Neural cell (in vitro differentiated cells): Measurements from ENCODE around the gene MCRIP1. TPM values are rescaled to one million over a fixed set of nuclear protein-coding genes. Genes with fewer than 3 reads are reported as not detected.
A peak's percentile ranks its signal among the peaks of the same experiment; 100 is the strongest.

Source experiments
- H2AFZ ChIP-seq: fragments of 200-600, 300-800 bp; sonication (generic), shearing (Covaris generic); 2 replicates; pipeline ENCODE4 v1.6.0; 2014; ENCODE audit warnings: low read depth, mild to moderate bottlenecking, antibody characterized with exemption, low read length, moderate library complexity
- H3F3A ChIP-seq: fragments of 200-600 bp; shearing (Covaris generic); 2 replicates; pipeline ENCODE4 v1.6.1; 2016; ENCODE audit warnings: mild to moderate bottlenecking, moderate library complexity, mixed read lengths, antibody characterized with exemption, low read length; ENCODE audit not compliant: insufficient read depth, poor library complexity, severe bottlenecking
- H3K27ac ChIP-seq: fragments of 200-600, 300-800 bp; sonication (generic), shearing (Covaris generic); 2 replicates; pipeline ENCODE4 v1.5.1; 2014; ENCODE audit warnings: mild to moderate bottlenecking, low read length, moderate library complexity
- H3K27me3 ChIP-seq: fragments of 300-800, 200-600 bp; sonication (generic), shearing (Covaris generic); 2 replicates; pipeline ENCODE4 v1.6.0; 2014; ENCODE audit warnings: mild to moderate bottlenecking, low read depth, low read length, moderate library complexity; ENCODE audit not compliant: insufficient read depth
- H3K36me3 ChIP-seq: fragments of 300-800, 200-600 bp; sonication (generic), shearing (Covaris generic); 2 replicates; pipeline ENCODE4 v1.5.1; 2014; ENCODE audit warnings: mild to moderate bottlenecking, antibody characterized with exemption, low read length, moderate library complexity; ENCODE audit not compliant: insufficient read depth
- H3K4me2 ChIP-seq: fragments of 300-800, 200-600 bp; sonication (generic), shearing (Covaris generic); 2 replicates; pipeline ENCODE4 v1.6.0; 2014; ENCODE audit warnings: mild to moderate bottlenecking, low read length
- H3K4me3 ChIP-seq: fragments of 300-800, 200-600 bp; sonication (generic), shearing (Covaris generic); 2 replicates; pipeline ENCODE4 v1.5.1; 2014; ENCODE audit warnings: mild to moderate bottlenecking, low read length, moderate library complexity
- H3K79me2 ChIP-seq: fragments of 200-600 bp; shearing (Covaris generic); replicated peaks from 2 replicates; pipeline ENCODE4 v1.6.0; 2014; ENCODE audit warnings: mild to moderate bottlenecking, low read length, moderate library complexity; ENCODE audit not compliant: insufficient read depth
- H3K9ac ChIP-seq: fragments of 300-800, 200-600 bp; sonication (generic), shearing (Covaris generic); 2 replicates; pipeline ENCODE4 v1.6.1; 2016; ENCODE audit warnings: mild to moderate bottlenecking, low read length, mixed read lengths
- H3K9me2 ChIP-seq: fragments of 200-600 bp; shearing (Covaris generic); 2 replicates; pipeline ENCODE4 v1.6.1; 2016; ENCODE audit warnings: mild to moderate bottlenecking, low read length, mixed read lengths; ENCODE audit not compliant: insufficient read depth
- H3K9me3 ChIP-seq: fragments of 200-600, 300-800 bp; sonication (generic), shearing (Covaris generic); 2 replicates; pipeline ENCODE4 v1.6.1; 2016; ENCODE audit warnings: mild to moderate bottlenecking, mixed run types, low read length, moderate library complexity, mixed read lengths
- H4K20me1 ChIP-seq: fragments of 200-600 bp; shearing (Covaris generic); 2 replicates; pipeline ENCODE4 v1.6.1; 2016; ENCODE audit warnings: mild to moderate bottlenecking, mixed run types; ENCODE audit not compliant: insufficient read depth
- CTCF ChIP-seq: fragments of 450-650 bp; IDR thresholded peaks from 2 replicates; pipeline ENCODE4 v1.5.1; 2014; ENCODE audit warnings: antibody characterized with exemption, mild to moderate bottlenecking, moderate library complexity; ENCODE audit not compliant: poor library complexity, severe bottlenecking
- EP300 ChIP-seq: fragments of 450-650 bp; conservative IDR thresholded peaks from 2 replicates; pipeline ENCODE4 v1.6.1; 2014; ENCODE audit warnings: antibody characterized with exemption, mild to moderate bottlenecking, moderate library complexity; ENCODE audit not compliant: poor library complexity, severe bottlenecking
- EZH2 ChIP-seq: fragments of 200-600, 300-800 bp; shearing (Covaris generic), sonication (generic); IDR thresholded peaks from 2 replicates; pipeline ENCODE4 v1.6.1; 2014; ENCODE audit warnings: antibody characterized with exemption, low read length, borderline replicate concordance, mild to moderate bottlenecking; ENCODE audit not compliant: insufficient read depth, poor library complexity, severe bottlenecking
- MXI1 ChIP-seq: fragments of 450-650 bp; conservative IDR thresholded peaks from 2 replicates; pipeline ENCODE4 v1.6.1; 2014; ENCODE audit warnings: antibody characterized with exemption, mild to moderate bottlenecking; ENCODE audit not compliant: poor library complexity, severe bottlenecking
- POLR2AphosphoS5 ChIP-seq: IDR thresholded peaks from 2 replicates; pipeline ENCODE4 v1.6.1; 2012
- RAD21 ChIP-seq: fragments of 450-650 bp; conservative IDR thresholded peaks from 2 replicates; pipeline ENCODE4 v1.6.1; 2014; ENCODE audit warnings: antibody characterized with exemption, mild to moderate bottlenecking, moderate library complexity
- REST ChIP-seq: IDR thresholded peaks from 2 replicates; pipeline ENCODE4 v1.6.1; 2012; ENCODE audit warnings: borderline replicate concordance
- SMC3 ChIP-seq: fragments of 450-650 bp; conservative IDR thresholded peaks from 2 replicates; pipeline ENCODE4 v1.6.1; 2014; ENCODE audit warnings: antibody characterized with exemption, mild to moderate bottlenecking, moderate library complexity; ENCODE audit not compliant: poor library complexity
- TAF1 ChIP-seq: IDR thresholded peaks from 2 replicates; pipeline ENCODE4 v1.6.1; 2012; ENCODE audit warnings: low read depth
- polyA plus RNA-seq: library from polyadenylated mRNA; depleted of rRNA; stranded (reverse); fragments of >200 nt; gene quantifications from 2 replicates; pipeline ENCODE4 v1.2.3, GENCODE V29; 2014

The MCRIP1 gene
- polyA plus RNA-seq, 1 donor from 2014 or later, result 524 TPM

GRCh38 chr17:81868674-81869220 is 35.7 kb upstream of the MCRIP1 start:
- Histone ChIP-seq H3F3A (no peaks in the 10 kb centered on the region), H3K9me3 (no peaks in the 10 kb centered on the region), H2AFZ (no peak overlapping the region), H3K27ac (no peak overlapping the region), H3K4me3 (peak overlapping the region; percentile 96), H3K36me3 (no peaks in the 10 kb centered on the region), H3K79me2 (peaks cover 14% of the 10 kb centered on the region), H4K20me1 (no peaks in the 10 kb centered on the region), H3K9ac (no peak overlapping the region), H3K27me3 (no peaks in the 10 kb centered on the region), H3K4me2 (no peak overlapping the region), H3K9me2 (no peaks in the 10 kb centered on the region)
- TF ChIP-seq TAF1, result no peak
- no peak for TF ChIP-seq RAD21
- TF ChIP-seq REST, result no peak
- TF ChIP-seq EZH2, result no peak
- no peak for TF ChIP-seq CTCF
- no peak for TF ChIP-seq EP300
- TF ChIP-seq MXI1, result no peak
- no peak for TF ChIP-seq SMC3
- TF ChIP-seq POLR2AphosphoS5, result no peak

DNA sequence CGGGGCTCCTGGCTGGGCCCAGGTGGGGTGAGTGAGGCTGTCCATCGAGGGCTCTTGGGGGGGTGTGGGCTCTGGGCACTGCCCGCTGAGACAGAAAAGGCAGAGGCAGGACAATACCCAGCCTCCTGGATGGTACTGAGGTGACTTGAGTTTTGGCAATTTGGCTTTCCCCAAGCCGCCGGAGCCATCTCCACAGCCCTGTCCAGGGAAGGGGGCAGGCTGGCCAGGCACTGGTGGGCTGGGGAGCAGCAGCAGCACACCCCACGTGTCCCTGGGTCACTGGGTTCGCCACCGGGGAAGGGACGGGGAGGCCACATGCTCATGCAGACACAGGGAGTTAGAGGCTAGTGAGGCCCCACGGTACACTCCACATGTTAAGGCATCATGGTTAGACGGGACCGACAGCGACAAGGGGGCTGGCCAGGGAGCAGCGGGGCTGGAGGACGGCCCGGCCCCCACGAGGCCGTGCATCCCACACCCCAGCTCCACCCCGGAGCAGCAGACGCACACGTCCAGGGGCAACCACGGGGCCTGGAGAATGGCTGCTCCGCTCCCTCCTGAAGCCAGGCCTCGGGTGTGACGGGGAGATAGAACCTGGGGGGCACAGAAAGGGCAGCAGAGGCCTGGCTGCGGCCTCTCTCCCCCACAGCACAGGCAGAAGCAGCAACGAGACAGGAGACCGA is 35.0 kb upstream of the MCRIP1 start:
- Histone ChIP-seq H3K9me3 (no peaks in the 10 kb centered on the region), H2AFZ (no peak overlapping the region), H3K9me2 (no peaks in the 10 kb centered on the region), H3K9ac (no peak overlapping the region), H4K20me1 (no peaks in the 10 kb centered on the region), H3K4me2 (no peak overlapping the region), H3K36me3 (no peaks in the 10 kb centered on the region), H3K27ac (no peak overlapping the region), H3K27me3 (no peaks in the 10 kb centered on the region), H3K79me2 (peaks cover 19% of the 10 kb centered on the region), H3K4me3 (no peak overlapping the region), H3F3A (no peaks in the 10 kb centered on the region)
- no peak for TF ChIP-seq POLR2AphosphoS5
- TF ChIP-seq RAD21, result no peak
- no peak for TF ChIP-seq TAF1
- TF ChIP-seq EP300, result no peak
- no peak for TF ChIP-seq SMC3
- no peak for TF ChIP-seq MXI1
- TF ChIP-seq REST, result no peak
- TF ChIP-seq CTCF, result no peak
- TF ChIP-seq EZH2, result no peak
